Measurements from ENCODE around the gene FUT7.

FUT7 gene

DNA sequence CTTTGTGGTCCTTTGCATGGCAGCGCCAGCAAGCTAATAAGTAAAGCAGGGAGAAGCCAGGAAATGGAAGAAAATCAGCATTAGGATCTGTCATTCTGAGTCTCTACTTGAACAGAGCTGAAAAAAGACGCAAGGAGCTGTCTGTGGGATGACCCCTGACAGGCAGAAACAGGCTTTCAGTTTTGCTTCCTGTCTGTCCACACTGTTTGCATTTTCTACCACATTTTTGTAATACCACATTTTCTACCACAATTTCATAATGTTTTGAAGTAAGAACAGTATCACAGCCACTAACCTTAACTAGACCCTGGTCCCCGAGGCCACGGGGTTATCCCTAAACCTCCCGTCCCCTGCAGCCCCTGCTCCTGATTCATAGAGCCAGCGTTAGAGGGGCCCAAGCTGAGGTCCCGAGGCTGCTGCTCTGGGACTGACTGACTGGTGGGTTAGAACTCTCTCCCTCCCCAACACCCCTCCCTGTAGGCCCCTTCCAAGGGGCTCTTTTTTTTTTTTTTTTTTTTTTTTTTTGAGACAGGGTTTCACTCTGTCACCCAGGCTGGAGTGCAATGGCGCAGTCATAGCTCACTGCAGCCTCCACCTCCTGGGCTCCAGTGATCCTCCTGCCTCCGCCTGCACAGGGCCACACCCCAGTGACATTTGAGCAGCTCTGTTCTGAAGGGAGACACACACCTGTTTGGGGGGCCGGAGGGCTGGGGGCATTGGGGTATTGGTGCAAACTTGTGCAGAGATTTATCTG lies 31.5 kb downstream of the FUT7 start:
- TF ChIP-seq, protein P1, sequence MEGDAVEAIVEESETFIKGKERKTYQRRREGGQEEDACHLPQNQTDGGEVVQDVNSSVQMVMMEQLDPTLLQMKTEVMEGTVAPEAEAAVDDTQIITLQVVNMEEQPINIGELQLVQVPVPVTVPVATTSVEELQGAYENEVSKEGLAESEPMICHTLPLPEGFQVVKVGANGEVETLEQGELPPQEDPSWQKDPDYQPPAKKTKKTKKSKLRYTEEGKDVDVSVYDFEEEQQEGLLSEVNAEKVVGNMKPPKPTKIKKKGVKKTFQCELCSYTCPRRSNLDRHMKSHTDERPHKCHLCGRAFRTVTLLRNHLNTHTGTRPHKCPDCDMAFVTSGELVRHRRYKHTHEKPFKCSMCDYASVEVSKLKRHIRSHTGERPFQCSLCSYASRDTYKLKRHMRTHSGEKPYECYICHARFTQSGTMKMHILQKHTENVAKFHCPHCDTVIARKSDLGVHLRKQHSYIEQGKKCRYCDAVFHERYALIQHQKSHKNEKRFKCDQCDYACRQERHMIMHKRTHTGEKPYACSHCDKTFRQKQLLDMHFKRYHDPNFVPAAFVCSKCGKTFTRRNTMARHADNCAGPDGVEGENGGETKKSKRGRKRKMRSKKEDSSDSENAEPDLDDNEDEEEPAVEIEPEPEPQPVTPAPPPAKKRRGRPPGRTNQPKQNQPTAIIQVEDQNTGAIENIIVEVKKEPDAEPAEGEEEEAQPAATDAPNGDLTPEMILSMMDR (IDR thresholded peaks at IDR 0.05) = no peak

GRCh38 chr9:136997830-136998234 lies 34.1 kb downstream of the FUT7 start:
- TF ChIP-seq, protein P1 (IDR thresholded peaks at IDR 0.05) = no peak

DNA sequence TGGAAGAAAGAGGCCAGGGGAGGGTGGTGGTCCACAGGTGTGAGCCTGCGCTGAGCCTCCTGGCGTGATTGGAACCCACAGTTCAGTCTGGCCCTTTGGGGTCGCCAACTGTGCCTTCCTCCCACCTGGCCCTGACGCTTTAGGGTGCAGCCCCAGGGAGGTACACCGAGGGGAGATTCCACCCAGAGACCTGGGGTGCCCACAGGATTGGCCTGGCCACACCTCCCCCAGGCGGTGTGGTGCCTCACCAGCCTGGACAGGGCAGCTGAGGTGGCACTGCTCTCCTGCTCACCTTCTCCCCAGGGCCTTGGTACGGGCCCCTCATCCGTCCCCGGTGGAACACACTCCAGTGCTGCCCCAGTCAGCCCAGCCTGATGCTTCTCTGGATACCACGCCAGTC lies 34.5 kb downstream of the FUT7 start:
- TF ChIP-seq, protein P1 (IDR thresholded peaks at IDR 0.05) = no peak

GRCh38 chr9:136996361-136997292 lies 35.3 kb downstream of the FUT7 start, which contains the start of gene CLIC3:
CLIC3 (minus strand) TSS chr9:136996568; CDS start chr9:136996543, 25 bp downstream.
- TF ChIP-seq, protein P1 (IDR thresholded peaks at IDR 0.05) = no peak

DNA sequence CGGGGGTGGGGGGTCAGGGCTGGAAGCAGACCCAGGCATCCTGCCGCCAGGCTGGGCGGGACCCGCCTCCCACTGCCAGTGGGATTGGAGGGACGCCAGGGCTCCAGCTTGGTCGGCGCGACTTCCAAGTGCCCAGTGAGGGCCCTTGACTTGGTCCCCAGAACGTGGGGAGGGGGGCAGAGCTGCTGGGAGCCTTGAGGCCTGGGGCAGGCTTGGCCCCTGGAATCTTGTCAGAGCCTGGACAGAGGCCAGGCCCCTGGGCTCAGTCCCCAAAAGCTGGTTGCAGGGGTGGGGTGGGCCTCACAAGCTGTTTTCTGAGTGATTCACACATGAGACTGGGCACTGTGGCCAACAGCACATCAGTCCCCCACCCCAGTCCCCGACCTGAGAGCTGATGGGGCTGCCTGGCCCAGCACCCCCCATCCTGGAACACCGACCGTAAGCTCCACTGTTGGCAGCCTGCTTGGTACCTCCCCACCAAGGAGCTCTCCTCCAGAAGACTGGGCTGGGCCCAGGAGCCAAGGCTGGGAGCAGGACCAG lies 36.0 kb downstream of the FUT7 start:
- TF ChIP-seq, protein P1 (IDR thresholded peaks at IDR 0.05) = no peak

DNA sequence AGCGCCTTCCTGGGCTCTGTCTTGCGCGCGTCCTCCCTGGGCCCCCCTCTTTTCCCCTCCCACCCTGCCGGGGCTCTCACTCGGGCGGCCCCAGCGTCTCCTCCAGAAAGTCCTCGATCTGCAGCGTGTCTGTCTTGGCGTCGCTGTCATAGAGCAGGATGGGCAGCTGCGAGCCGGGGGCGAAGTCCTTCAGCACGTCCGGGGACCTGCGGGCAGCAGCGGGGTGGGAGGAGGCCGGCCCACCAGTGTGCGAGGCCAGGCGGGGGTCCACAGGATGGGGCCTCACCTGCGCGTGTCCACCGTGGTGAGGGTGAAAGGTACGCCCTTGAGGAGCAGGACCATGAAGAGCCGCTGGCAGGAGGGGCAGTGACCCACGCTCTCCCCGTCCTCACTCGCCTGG lies 36.5 kb downstream of the FUT7 start:
- TF ChIP-seq, protein P1 (IDR thresholded peaks at IDR 0.05) = no peak

DNA sequence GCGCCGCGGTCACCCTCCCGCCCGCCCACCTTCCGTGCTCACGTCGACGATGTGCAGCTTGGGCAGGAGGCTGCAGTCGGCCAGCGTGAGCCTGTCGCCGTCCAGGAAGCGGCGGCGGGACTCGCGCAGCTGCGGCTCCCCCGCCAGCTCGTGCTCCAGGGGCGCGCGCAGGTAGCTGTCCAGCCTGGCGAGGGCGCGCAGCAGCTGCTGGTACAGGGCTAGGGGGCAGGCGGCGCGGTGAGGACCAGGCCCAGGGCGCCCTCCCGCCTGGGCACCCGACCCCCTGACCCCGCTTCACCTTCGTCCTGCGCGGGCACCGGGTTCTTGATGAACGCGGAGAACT lies 37.0 kb downstream of the FUT7 start:
- TF ChIP-seq, protein P1 (IDR thresholded peaks at IDR 0.05) = no peak

Measured in LNCAP (cell line).